Uterus (tissue), 4 donors: ENCODE measurements around the gene KRT2. TPM values are rescaled to one million over a fixed set of nuclear protein-coding genes. Genes with fewer than 3 reads are reported as not detected.

Source experiments
- DNase-seq, 2 donors: peaks; one replicate each; pipeline ENCODE4 v3.0.0-alpha.2; 2019 to 2020
- H3K27ac ChIP-seq, 2 donors: fragments of 200-600 bp; sonication (generic); 1 replicate in 1 of 2; 2 replicates in 1 of 2; pipeline ENCODE4 v1.5.1; 2016 to 2018
- H3K27me3 ChIP-seq, 2 donors: fragments of 200-600 bp; sonication (generic); one replicate each; pipeline ENCODE4 v1.5.1; 2018 to 2019; ENCODE audit warnings: control low read depth in 1 of 2
- H3K36me3 ChIP-seq, 2 donors: fragments of 200-600 bp; sonication (generic); one replicate each; pipeline ENCODE4 v1.5.1; 2019; ENCODE audit warnings: control low read depth in 1 of 2
- H3K4me1 ChIP-seq, 2 donors: fragments of 200-600 bp; sonication (generic); one replicate each; pipeline ENCODE4 v1.5.1; 2018 to 2019; ENCODE audit warnings: control low read depth in 1 of 2
- H3K4me3 ChIP-seq, 2 donors: fragments of 200-600 bp; sonication (generic); 1 replicate in 1 of 2; 2 replicates in 1 of 2; pipeline ENCODE4 v1.5.1; 2018 to 2019; ENCODE audit warnings: mild to moderate bottlenecking in 1 of 2
- H3K9me3 ChIP-seq, 2 donors: fragments of 200-600 bp; sonication (generic); one replicate each; pipeline ENCODE4 v1.5.1; 2019; ENCODE audit warnings: control low read depth in 1 of 2
- CTCF ChIP-seq, 4 experiments: fragments of 200-600 bp in 2 of 4; fragments of 450-650 bp in 2 of 4; sonication (generic) in 2 of 4; IDR thresholded peaks; one replicate each; pipeline ENCODE4 v1.5.1; 2016 to 2019; ENCODE audit warnings: antibody characterized with exemption in 4 of 4, mild to moderate bottlenecking in 2 of 4, moderate library complexity in 1 of 4
- POLR2A ChIP-seq, 2 donors: fragments of 450-650 bp; IDR thresholded peaks; one replicate each; pipeline ENCODE4 v1.6.1; 2016; ENCODE audit warnings: antibody characterized with exemption in 2 of 2, mild to moderate bottlenecking in 1 of 2, moderate library complexity in 1 of 2
- intact Hi-C: fragments of 100-400 bp; cut with DNase I; formaldehyde crosslinking; loops from one replicate; pipeline ENCODE4 v1.15.1; 2023; ENCODE audit warnings: low total_unique reads
- total RNA-seq, 4 donors: library from RNA; depleted of rRNA in 3 of 4; stranded (reverse); fragments of >200 nt in 3 of 4; gene quantifications; one replicate each; pipeline versions ENCODE4 v1.1.0 to v1.2.4, GENCODE V29; 2014 to 2023
- donor health status: DM: yes; HTN: yes; CAD: no.

KRT2 gene
- total RNA-seq, 4 donors from 2014 or later = not detected

DNA sequence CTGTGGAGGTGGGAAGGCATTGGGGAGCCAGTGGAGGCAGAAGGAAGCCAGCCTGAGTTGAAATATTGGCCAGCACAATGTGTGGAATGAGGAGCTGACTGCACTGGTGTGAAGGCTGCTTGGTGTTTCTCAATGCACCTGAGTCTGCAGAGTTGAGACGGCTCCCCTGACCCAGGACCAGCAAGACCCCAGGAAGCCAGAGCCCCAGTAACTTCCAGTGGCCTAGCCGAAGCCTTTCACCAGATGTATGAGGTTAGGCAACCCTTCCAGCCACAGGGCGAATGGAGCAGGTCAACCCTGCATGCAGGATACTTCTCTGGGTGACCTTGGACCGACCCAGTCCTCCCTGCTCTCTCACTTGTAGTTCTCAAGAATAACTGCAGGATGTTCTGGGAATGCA lies 20.7 kb downstream of the KRT2 start:
- no peaks in the 10 kb centered on the region for H3K27me3 ChIP-seq
- intact Hi-C loops = no loop called here
- no peaks in the 10 kb centered on the region for H3K9me3 ChIP-seq
- H3K36me3 ChIP-seq = no peaks in the 10 kb centered on the region
- no peak for TF ChIP-seq CTCF (IDR thresholded peaks at IDR 0.05)
- no peak overlapping the region for H3K4me3 ChIP-seq
- DNase-seq = no peak
- H3K4me1 ChIP-seq = no peaks in the 10 kb centered on the region
- no peak overlapping the region for H3K27ac ChIP-seq

GRCh38 chr12:52630599-52631200 lies 21.3 kb downstream of the KRT2 start:
- Histone ChIP-seq H3K4me1 (no peaks in the 10 kb centered on the region), H3K36me3 (no peaks in the 10 kb centered on the region), H3K9me3 (no peaks in the 10 kb centered on the region), H3K27me3 (no peaks in the 10 kb centered on the region), H3K4me3 (no peak overlapping the region), H3K27ac (no peak overlapping the region)
- DNase-seq = no peak
- intact Hi-C loops = no loop called here
- TF ChIP-seq CTCF (IDR thresholded peaks at IDR 0.05) = no peak
- TF ChIP-seq POLR2A (IDR thresholded peaks at IDR 0.05) = no peak

DNA sequence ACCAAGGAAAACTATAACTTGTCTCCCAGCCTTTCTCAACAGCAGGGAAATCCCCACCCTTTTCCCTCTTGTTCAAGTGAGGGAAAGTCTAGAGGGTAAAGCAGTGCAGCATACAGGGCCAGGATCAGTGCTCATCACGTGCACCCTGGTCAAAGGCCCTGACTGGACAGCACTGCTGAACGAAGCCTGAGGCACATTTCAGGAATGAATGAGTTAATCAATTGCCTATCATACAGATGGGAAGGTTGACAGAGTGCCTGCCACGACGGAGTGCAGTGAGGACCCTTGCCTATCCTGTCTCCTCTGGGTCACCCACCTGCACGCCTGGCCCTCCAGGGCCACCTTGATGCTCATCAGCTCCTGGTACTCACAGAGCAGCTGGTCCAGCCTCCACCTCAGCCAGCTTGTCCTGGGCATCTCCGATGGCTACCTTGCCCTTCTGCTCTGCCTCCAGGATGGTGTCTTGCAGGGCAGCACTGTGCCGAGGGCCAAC lies 22.0 kb downstream of the KRT2 start:
- no peaks in the 10 kb centered on the region for H3K4me1 ChIP-seq
- H3K9me3 ChIP-seq = no peaks in the 10 kb centered on the region
- no peak overlapping the region for H3K4me3 ChIP-seq
- no peak for DNase-seq
- H3K27ac ChIP-seq = no peak overlapping the region
- H3K36me3 ChIP-seq = no peaks in the 10 kb centered on the region
- no peak for TF ChIP-seq POLR2A (IDR thresholded peaks at IDR 0.05)
- no peak for TF ChIP-seq CTCF (IDR thresholded peaks at IDR 0.05)
- intact Hi-C loops = no loop called here
- H3K27me3 ChIP-seq = no peaks in the 10 kb centered on the region

DNA sequence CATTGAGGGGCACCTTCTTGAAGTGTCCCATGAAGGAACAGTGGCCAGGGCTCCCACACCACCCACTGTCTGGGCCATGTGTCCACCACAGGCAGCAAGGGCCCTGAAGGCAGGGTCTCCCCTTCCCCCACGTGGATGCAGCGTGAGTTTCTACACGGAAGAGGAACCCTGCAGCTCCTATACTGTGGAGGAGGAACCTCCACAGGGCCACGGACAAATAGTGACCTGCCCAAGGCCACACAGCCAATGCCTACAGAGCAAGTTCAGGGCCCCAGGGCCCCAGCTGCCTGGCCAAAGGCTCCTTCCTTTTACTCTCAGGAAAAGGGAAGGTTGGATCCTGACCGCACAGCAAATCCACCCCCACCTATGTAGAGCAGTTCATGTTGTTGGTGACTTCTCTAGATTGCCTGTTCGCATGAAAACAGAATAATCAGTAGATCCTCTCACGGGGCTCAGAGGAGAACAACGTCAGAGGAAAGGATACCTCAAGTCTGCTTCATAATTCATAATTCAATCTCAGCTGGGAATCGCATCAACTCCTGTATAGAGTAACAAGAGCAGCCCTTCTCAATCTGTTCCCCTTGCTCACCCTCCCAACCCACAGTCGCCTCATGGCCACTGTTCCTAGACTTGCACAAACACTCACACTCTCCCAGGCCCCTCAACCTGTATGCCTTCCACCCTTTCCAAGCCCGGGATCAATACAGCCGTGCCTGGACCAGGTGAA lies 22.6 kb downstream of the KRT2 start:
- H3K27me3 ChIP-seq = no peaks in the 10 kb centered on the region

More for the DNA sequence above, 22.6 kb downstream of the KRT2 start:
- intact Hi-C loops = no loop called here
- TF ChIP-seq CTCF (IDR thresholded peaks at IDR 0.05) = no peak
- TF ChIP-seq POLR2A (IDR thresholded peaks at IDR 0.05) = no peak
- no peak overlapping the region for H3K4me3 ChIP-seq
- no peak overlapping the region for H3K27ac ChIP-seq
- H3K36me3 ChIP-seq = no peaks in the 10 kb centered on the region
- no peaks in the 10 kb centered on the region for H3K4me1 ChIP-seq
- H3K9me3 ChIP-seq = no peaks in the 10 kb centered on the region
- DNase-seq = no peak
